GM18498 (cell line): Measurements from ENCODE around the gene TSPAN3.

Experiments
- ATAC-seq: cut with Tn5 transposase; IDR thresholded peaks from one replicate; pipeline ENCODE4 v1.9.1; 2021; ENCODE audit warnings: mild to moderate bottlenecking, moderate library complexity; ENCODE audit not compliant: unreplicated experiment

The TSPAN3 gene

DNA sequence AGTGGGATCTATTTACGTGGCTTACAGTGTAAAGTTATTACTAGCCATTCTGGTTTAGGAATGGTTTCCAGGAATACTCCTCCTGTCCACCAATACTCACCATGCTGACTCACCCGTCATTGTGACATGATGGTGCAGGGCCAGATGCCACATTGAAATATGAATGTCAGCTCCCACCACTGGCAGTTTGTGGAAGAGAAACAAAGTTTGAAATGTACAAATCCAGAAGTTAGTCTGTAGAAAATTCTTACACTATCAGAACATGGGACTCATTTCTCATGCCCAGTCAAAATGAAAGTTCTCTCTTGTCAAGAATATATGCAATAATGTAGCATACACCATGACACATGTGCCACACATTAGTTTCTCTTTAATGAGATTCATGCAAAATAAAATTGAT, 14.4 kb upstream of the TSPAN3 start:
- ATAC-seq = no peak

GRCh38 chr15:77084436-77084835, 13.5 kb upstream of the TSPAN3 start:
- ATAC-seq = no peak

- peak; percentile 86 for ATAC-seq
Measured at GRCh38 chr15:77083381-77084160, 12.7 kb upstream of the TSPAN3 start.

GRCh38 chr15:77081971-77082370, 11.1 kb upstream of the TSPAN3 start:
- no peak for ATAC-seq

DNA sequence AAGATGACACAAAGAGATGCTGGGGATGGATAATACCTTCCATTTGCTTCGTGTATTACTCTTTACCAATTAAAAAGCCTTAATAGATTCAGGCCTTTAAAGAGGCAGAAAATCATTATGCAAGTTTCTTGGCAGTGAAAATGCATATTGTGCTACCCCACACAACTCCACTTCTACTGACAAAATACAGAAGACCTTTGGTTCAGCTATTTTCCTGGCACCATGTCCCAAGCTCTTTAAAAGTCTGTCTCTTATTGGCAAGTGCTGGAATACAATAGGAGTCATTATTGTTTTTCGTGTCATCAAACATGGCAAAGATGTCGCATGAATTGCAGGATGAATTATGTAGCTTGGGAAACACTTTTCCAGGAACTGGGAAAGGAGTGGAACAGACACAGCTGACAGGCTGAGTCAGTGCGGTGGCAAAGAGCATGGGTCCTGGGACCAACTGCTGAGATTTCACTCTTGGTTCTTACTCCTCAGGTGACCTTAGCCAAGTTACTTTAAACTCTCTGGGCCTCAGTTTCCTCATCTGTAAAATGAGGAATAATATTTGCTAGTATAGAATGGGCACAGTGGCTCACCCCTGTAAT, 5.5 kb upstream of the TSPAN3 start:
- no peak for ATAC-seq

- no peak for ATAC-seq
Measured at GRCh38 chr15:77075528-77075927, 4.6 kb upstream of the TSPAN3 start.

- ATAC-seq = no peak
Measured at GRCh38 chr15:77074350-77074749, 3.4 kb upstream of the TSPAN3 start.

DNA sequence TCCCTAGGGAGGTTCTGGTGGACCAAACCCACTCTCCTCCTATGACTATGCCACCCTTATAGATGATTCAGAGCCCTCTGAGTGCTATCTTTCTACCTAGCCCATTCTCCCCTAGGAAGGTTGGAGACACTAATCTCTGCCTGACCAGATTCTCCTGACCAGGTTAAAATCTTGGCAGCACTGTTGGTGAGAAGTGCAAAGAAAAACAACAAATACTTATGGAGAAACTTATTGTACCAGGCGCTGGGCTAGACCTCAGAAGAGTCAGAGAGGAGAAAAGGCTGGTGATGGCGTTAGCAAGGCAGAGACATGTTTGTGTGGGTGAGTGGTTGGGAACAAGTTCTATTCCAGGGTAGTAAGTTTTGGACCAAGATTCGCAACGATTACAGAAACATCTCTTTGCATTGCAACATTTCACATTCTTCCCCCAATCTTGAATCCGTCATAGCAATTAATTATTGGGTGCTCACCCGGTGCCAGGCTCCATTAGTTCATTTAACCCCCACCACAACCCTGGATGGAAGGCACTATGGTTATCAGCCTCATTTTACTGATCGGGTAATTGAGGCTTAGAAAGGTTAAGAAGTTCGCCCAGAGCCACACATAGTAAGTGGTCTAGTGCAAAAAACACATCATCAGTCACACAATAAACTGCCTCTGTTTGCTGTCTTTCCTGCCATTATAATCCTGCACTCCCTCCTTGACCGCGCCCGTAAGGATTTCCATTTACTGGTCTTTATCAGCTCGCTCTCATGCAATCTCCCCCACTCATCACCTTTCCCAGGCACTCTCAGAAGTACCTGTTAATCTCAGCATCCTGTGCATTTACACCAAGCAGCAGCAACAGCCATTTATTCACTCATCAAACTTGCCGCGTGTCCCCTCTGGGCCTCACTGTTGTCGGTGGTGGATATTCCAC, 655 bp upstream of the TSPAN3 start:
- ATAC-seq = no peak

DNA sequence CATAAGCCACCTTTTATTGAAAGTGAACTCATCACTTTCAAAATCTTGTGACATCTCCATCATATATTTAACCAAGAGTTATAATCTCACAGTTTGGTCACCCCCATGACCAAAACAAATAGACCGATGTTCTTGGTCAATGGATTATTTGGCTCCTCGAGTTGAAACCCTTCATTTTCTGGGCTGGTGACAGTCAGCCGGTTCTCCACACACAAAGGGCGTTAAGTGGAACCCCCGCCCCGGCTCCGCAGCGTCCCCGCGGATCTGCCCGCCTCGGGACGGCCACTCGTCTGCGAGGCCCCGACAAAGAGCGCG, 772 bp downstream of the TSPAN3 start:
- no peak for ATAC-seq

- no peak for ATAC-seq
Measured at GRCh38 chr15:77069521-77070121, 1.3 kb downstream of the TSPAN3 start.

GRCh38 chr15:77068633-77069032, 2.3 kb downstream of the TSPAN3 start:
- no peak for ATAC-seq

- no peak for ATAC-seq
Measured at GRCh38 chr15:77067691-77068367, 3.1 kb downstream of the TSPAN3 start.

DNA sequence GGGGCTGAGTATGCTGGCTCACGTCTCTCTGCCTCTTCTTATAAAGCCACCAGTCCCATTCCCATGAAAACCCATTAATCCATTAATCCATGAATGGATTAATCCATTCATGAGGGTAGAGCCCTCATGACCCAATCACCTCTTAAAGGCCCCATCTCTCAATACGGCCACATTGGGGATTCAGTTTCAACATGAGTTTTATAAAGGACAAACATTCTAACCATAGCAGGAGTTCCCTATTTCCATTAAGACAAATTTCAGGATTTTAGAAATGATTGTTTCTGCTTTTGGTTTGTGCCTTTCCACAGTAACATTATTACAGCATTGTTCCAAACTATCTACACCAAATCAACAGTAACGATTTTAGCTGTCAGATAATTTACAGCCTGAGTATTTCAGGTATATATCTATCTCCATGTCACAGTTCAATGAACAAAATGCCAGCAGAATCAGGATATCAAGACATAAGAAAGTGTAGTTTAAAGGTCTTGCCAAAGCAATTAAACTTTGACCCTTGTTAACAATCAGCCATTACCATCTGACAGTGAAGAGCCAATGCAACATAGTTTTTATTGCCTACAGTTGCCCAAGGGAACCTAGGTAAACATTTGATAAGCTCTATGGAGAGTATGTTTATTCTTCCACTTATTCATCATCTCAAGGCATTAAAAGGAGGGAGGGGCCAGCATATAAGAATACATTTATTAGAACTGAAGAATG, 3.8 kb downstream of the TSPAN3 start:
- no peak for ATAC-seq

DNA sequence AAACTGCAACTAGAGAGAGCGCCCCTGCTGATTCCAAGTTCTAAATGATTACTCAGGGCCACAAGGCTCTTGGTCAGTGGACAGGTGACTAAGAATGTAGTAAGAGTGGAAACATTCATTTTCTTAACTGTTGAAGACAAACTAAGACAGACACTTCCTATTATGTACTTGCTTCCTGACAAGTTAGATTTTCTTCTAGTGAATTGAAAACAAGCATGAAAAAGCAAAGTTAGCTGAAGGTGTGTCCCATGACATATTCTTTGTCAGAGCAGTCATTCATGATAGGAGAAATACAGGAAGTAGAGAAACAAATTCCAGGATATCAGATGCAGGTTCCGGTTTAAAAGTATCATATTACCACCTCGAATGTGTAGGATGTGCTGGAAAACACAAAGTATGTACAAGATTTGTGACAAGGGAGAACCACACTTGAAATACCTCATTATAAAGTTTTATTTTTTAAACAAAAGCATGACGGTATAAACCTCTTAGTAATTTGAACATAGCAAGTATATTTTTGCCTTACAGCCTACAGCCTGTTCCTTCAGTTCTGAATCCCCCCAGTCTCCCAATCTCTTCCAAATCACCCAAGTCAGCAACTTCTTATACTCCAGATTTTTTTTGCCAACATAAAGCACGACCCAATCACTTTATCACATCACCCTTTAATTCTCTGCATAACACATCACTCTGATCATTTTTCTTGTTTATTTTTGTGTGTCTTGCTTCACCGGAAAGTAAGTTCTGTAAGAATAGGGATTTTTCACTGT, 6.2 kb downstream of the TSPAN3 start:
- ATAC-seq = no peak

- no peak for ATAC-seq
Measured at GRCh38 chr15:77064063-77064462, 6.8 kb downstream of the TSPAN3 start.

DNA sequence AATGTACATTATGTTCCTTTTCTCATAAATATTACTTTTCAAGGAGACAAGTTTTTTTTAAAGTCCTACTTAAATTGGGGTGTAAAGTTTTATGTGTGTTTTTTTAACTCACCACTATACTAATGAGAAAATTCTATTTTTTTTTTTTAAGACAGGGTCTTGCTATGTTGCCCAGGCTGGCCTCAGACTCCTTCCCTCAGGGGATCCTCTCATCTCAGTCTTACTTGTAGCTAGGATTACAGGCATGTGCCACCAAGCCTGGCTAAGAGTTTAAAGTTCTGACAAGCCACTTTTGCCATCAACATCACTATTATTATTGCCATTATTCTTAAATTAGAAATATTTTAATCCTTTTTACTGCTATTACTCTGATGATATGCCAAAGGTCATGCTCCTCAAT, 7.7 kb downstream of the TSPAN3 start:
- no peak for ATAC-seq

DNA sequence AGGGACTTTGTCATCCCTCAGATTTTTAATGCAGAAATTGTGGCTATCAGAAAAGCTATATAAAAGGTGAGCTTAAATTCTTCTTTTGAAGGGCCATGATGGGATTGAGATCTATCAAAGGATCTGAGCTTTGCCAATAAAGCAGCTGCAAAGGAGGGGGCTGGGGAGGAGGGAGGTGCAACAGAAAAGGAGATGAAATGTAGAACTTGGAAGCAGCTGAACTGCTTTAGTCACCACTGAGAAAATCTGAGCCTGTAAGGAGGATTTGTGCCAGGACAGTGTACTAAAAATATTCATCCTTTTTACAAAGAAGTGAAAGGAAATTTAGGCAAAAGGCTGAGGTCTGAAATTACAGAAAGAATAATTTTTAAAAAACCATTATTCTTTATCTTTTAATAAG, 10.4 kb downstream of the TSPAN3 start:
- ATAC-seq = no peak

- peak; percentile 78 for ATAC-seq
Measured at GRCh38 chr15:77059786-77060361, 11.0 kb downstream of the TSPAN3 start.

GRCh38 chr15:77058468-77058867, 12.4 kb downstream of the TSPAN3 start:
- no peak for ATAC-seq
